CD14-positive monocyte (primary cell): ENCODE results near the gene APOC1. TPM values are rescaled to one million over a fixed set of nuclear protein-coding genes. Genes with fewer than 3 reads are reported as not detected.

Experiments used
- DNase-seq, 3 donors: peaks; one replicate each; pipeline ENCODE4 v3.0.0-alpha.2; 2011 to 2022
- H2AFZ ChIP-seq: 2 replicates; pipeline ENCODE4 v1.6.0; 2012; ENCODE audit warnings: mild to moderate bottlenecking, low read depth, low read length, inconsistent platforms; ENCODE audit not compliant: insufficient read depth, poor library complexity, severe bottlenecking
- H3K27ac ChIP-seq, 2 donors: 1 replicate in 1 of 2; 2 replicates in 1 of 2; pipeline ENCODE4 v1.5.1; 2012 to 2013; ENCODE audit warnings: low read length in 2 of 2, control low read depth in 1 of 2, inconsistent platforms in 1 of 2, low read depth in 1 of 2, mild to moderate bottlenecking in 1 of 2
- H3K27me3 ChIP-seq, 2 donors: one replicate each; pipeline versions ENCODE4 v1.6.0 to v1.6.1; 2011 to 2013; ENCODE audit warnings: low read length in 2 of 2; ENCODE audit not compliant: control insufficient read depth in 2 of 2, insufficient read depth in 2 of 2
- H3K36me3 ChIP-seq, 2 donors: replicated peaks in 1 of 2; 1 replicate in 1 of 2; 2 replicates in 1 of 2; pipeline versions ENCODE4 v1.5.1 to v1.6.1; 2012 to 2013; ENCODE audit warnings: low read length in 2 of 2, control low read depth in 1 of 2, inconsistent platforms in 1 of 2, mild to moderate bottlenecking in 1 of 2; ENCODE audit not compliant: insufficient read depth in 2 of 2, control insufficient read depth in 1 of 2
- H3K4me1 ChIP-seq, 2 donors: 1 replicate in 1 of 2; 2 replicates in 1 of 2; pipeline versions ENCODE4 v1.5.1 to v1.6.1; 2012 to 2013; ENCODE audit warnings: low read length in 2 of 2, control low read depth in 1 of 2, inconsistent platforms in 1 of 2, mild to moderate bottlenecking in 1 of 2, moderate library complexity in 1 of 2; ENCODE audit not compliant: insufficient read depth in 2 of 2, control insufficient read depth in 1 of 2
- H3K4me2 ChIP-seq: replicated peaks from 2 replicates; pipeline ENCODE3; 2012; ENCODE audit warnings: low read length, moderate library complexity, mild to moderate bottlenecking; ENCODE audit not compliant: poor library complexity, severe bottlenecking; ENCODE audit errors: extremely low read depth
- H3K4me3 ChIP-seq, 3 experiments: fragments of 200-600 bp in 1 of 3; sonication (generic) in 1 of 3; replicated peaks in 1 of 3; 1 replicate in 2 of 3; 2 replicates in 1 of 3; pipeline ENCODE4 v1.5.1; 2011 to 2013; ENCODE audit warnings: low read length in 3 of 3, mild to moderate bottlenecking in 3 of 3, control low read depth in 2 of 3, low read depth in 2 of 3, inconsistent platforms in 1 of 3, moderate library complexity in 1 of 3
- H3K79me2 ChIP-seq: 2 replicates; pipeline ENCODE4 v1.6.0; 2012; ENCODE audit warnings: mild to moderate bottlenecking, control low read depth, inconsistent platforms, low read length, moderate library complexity; ENCODE audit not compliant: insufficient read depth
- H3K9ac ChIP-seq: 2 replicates; pipeline ENCODE4 v1.6.0; 2017; ENCODE audit warnings: low read length, mild to moderate bottlenecking; ENCODE audit not compliant: insufficient read depth, poor library complexity, severe bottlenecking
- H3K9me3 ChIP-seq, 2 donors: replicated peaks in 1 of 2; 1 replicate in 1 of 2; 2 replicates in 1 of 2; pipeline versions ENCODE4 v1.5.1 to v1.6.1; 2012 to 2013; ENCODE audit warnings: low read length in 2 of 2, control low read depth in 1 of 2; ENCODE audit not compliant: control insufficient read depth in 1 of 2, insufficient read depth in 1 of 2
- H4K20me1 ChIP-seq: 2 replicates; pipeline ENCODE4 v1.6.0; 2012; ENCODE audit warnings: mild to moderate bottlenecking, low read length, control low read depth, moderate library complexity; ENCODE audit not compliant: insufficient read depth
- H3K27ac Mint-ChIP-seq, 7 donors: one replicate each; pipeline ENCODE4 v1.8.0; 2020; ENCODE audit warnings: mild to moderate bottlenecking in 7 of 7, mixed read lengths in 7 of 7, moderate library complexity in 6 of 7, inconsistent platforms in 2 of 7
- H3K27me3 Mint-ChIP-seq, 3 donors: one replicate each; pipeline ENCODE4 v1.8.0; 2021 to 2022; ENCODE audit warnings: low read depth in 3 of 3, mild to moderate bottlenecking in 3 of 3, mixed read lengths in 3 of 3, moderate library complexity in 3 of 3, inconsistent platforms in 1 of 3
- H3K36me3 Mint-ChIP-seq, 2 donors: one replicate each; pipeline ENCODE4 v1.8.0; 2020; ENCODE audit warnings: mixed read lengths in 2 of 2, inconsistent platforms in 1 of 2, mild to moderate bottlenecking in 1 of 2
- H3K4me1 Mint-ChIP-seq: one replicate; pipeline ENCODE4 v1.8.0; 2020; ENCODE audit warnings: mild to moderate bottlenecking, mixed read lengths
- H3K4me3 Mint-ChIP-seq, 2 donors: one replicate each; pipeline ENCODE4 v1.8.0; 2020; ENCODE audit warnings: mild to moderate bottlenecking in 2 of 2, mixed read lengths in 2 of 2, moderate library complexity in 1 of 2
- H3K9me3 Mint-ChIP-seq, 7 donors: one replicate each; pipeline ENCODE4 v1.8.0; 2020 to 2022; ENCODE audit warnings: mixed read lengths in 7 of 7, mild to moderate bottlenecking in 6 of 7, moderate library complexity in 6 of 7, inconsistent platforms in 2 of 7
- CTCF ChIP-seq: fragments of 200-600 bp; IDR thresholded peaks from one replicate; pipeline ENCODE4 v1.8.0; 2022; ENCODE audit warnings: antibody characterized with exemption, mild to moderate bottlenecking
- WGBS: methylation state at CpG from one replicate; pipeline ENCODE4 v1.1.5; 2013; ENCODE audit warnings: missing lambda C conversion rate; ENCODE audit not compliant: insufficient coverage; 5-methylcytosine and 5-hydroxymethylcytosine counted together
- intact Hi-C, 2 donors: fragments of 100-400 bp; cut with micrococcal nuclease; formaldehyde crosslinking; loops; one replicate each; pipeline versions ENCODE4 v1.15.0 to v1.15.1; 2023
- polyA plus RNA-seq, 3 donors: library from polyadenylated mRNA; depleted of rRNA in 1 of 3; unstranded in 2 of 3; stranded (reverse) in 1 of 3; fragments of 300-500 nt in 2 of 3; fragments of >200 nt in 1 of 3; fragmentation: Illumina TruSeq in 2 of 3; gene quantifications; 1 replicate in 2 of 3; 2 replicates in 1 of 3; pipeline ENCODE4 v1.2.3, GENCODE V29; 2012 to 2021

The APOC1 gene
- polyA plus RNA-seq, 3 donors = 0.20 TPM; not detected in 2

GRCh38 chr19:44958090-44958489 is 43.7 kb downstream of the APOC1 start:
- no peaks in the 10 kb centered on the region for H3K9me3 Mint-ChIP-seq
- H3K4me3 ChIP-seq = no peak overlapping the region
- H2AFZ ChIP-seq = no peak overlapping the region
- peaks cover 85% of the 10 kb centered on the region for H3K79me2 ChIP-seq
- no peaks in the 10 kb centered on the region for H3K27me3 Mint-ChIP-seq
- H3K9me3 ChIP-seq = no peaks in the 10 kb centered on the region
- TF ChIP-seq CTCF = no peak
- peaks cover 26 to 34% of the 10 kb centered on the region in 2 donors for H3K36me3 Mint-ChIP-seq
- H3K4me2 ChIP-seq = no peak overlapping the region
- peaks cover 23 to 32% of the 10 kb centered on the region in 2 donors for H3K4me1 ChIP-seq
- peaks cover 41% of the 10 kb centered on the region for H3K4me1 Mint-ChIP-seq
- peaks cover 64% of the 10 kb centered on the region for H4K20me1 ChIP-seq
- DNase-seq = no peak
- WGBS = 85% methylated on average over 5 of the region's 9 CpGs
- no peak overlapping the region for H3K9ac ChIP-seq
- intact Hi-C loops = loop anchor here (5.0 kb wide), 2 partner anchors 34 to 111 kb away; partner anchors contain the start of gene NECTIN2 (in 1 of the 2)
- H3K4me3 Mint-ChIP-seq = no peak overlapping the region
- H3K27ac Mint-ChIP-seq = peak overlapping the region in 3 of 7 donors; percentile 1 to 80 (median 13)
- no peaks in the 10 kb centered on the region for H3K27me3 ChIP-seq
- no peak overlapping the region for H3K27ac ChIP-seq
- H3K36me3 ChIP-seq = peaks cover 25 to 34% of the 10 kb centered on the region in 2 donors

GRCh38 chr19:44959691-44960090 is 45.3 kb downstream of the APOC1 start:
- H3K4me3 ChIP-seq = no peak overlapping the region
- peak overlapping the region in 3 of 7 donors; percentile 42 to 54 (median 44) for H3K27ac Mint-ChIP-seq
- H2AFZ ChIP-seq = no peak overlapping the region
- no peaks in the 10 kb centered on the region for H3K9me3 Mint-ChIP-seq
- H3K36me3 Mint-ChIP-seq = peaks cover 32 to 48% of the 10 kb centered on the region in 2 donors
- H3K27me3 Mint-ChIP-seq = no peaks in the 10 kb centered on the region
- whole genome bisulfite sequencing = 100% methylated on average over 3 of the region's 5 CpGs
- no peak overlapping the region for H3K27ac ChIP-seq
- H4K20me1 ChIP-seq = peaks cover 66% of the 10 kb centered on the region
- no peaks in the 10 kb centered on the region for H3K27me3 ChIP-seq
- DNase-seq = no peak
- H3K9me3 ChIP-seq = no peaks in the 10 kb centered on the region
- H3K9ac ChIP-seq = no peak overlapping the region
- no peak overlapping the region for H3K4me2 ChIP-seq
- no peak for TF ChIP-seq CTCF
- peaks cover 78% of the 10 kb centered on the region for H3K79me2 ChIP-seq
- H3K4me1 ChIP-seq = peaks cover 14 to 21% of the 10 kb centered on the region in 2 donors
- intact Hi-C loops = loop anchor here (5.0 kb wide), 2 partner anchors 33 to 112 kb away; partner anchors contain the start of gene NECTIN2 (in 1 of the 2)
- H3K4me3 Mint-ChIP-seq = no peak overlapping the region
- H3K4me1 Mint-ChIP-seq = peaks cover 31% of the 10 kb centered on the region
- peaks cover 31 to 47% of the 10 kb centered on the region in 2 donors for H3K36me3 ChIP-seq
